GM21423 (cell line): ENCODE measurements around the gene C6orf136.

Experiments
- ATAC-seq: cut with Tn5 transposase; IDR thresholded peaks from one replicate; pipeline ENCODE4 v1.9.1; 2021; ENCODE audit warnings: mild to moderate bottlenecking, moderate library complexity; ENCODE audit not compliant: unreplicated experiment

The C6orf136 gene

DNA sequence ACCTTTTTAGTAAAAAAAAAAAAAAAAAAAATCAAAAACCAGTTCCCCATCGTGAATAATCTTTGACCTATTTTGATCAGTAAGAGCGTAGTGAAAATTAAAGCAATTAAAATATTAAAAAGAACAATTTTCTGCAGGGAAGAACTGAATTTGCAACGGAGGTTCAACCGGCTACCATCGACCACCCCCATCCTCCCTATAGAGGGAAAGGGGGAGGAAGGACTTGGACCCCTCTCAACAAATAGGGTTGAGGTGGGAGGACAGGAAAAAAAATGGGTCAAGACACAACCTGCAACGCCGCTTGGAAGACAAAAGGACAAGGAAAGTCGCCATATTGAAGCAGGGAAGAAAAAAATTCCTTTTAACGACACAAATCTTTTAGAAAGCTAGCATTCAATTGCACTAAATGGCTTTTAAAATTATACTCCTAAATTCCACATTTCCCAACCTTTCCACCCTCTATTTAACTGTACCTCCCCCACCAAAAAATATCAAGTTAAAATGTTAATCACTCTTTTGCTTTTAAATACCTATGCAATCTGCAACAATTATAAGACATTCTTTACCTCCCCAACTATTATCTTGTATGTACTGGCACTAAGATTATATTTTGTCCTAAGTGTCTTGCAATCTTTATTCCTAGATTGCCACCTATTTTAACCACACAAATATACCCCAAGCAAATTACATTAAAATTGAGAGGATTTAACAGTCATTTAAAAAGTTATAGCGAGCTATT lies 31.5 kb upstream of the C6orf136 start:
- no peak for ATAC-seq

DNA sequence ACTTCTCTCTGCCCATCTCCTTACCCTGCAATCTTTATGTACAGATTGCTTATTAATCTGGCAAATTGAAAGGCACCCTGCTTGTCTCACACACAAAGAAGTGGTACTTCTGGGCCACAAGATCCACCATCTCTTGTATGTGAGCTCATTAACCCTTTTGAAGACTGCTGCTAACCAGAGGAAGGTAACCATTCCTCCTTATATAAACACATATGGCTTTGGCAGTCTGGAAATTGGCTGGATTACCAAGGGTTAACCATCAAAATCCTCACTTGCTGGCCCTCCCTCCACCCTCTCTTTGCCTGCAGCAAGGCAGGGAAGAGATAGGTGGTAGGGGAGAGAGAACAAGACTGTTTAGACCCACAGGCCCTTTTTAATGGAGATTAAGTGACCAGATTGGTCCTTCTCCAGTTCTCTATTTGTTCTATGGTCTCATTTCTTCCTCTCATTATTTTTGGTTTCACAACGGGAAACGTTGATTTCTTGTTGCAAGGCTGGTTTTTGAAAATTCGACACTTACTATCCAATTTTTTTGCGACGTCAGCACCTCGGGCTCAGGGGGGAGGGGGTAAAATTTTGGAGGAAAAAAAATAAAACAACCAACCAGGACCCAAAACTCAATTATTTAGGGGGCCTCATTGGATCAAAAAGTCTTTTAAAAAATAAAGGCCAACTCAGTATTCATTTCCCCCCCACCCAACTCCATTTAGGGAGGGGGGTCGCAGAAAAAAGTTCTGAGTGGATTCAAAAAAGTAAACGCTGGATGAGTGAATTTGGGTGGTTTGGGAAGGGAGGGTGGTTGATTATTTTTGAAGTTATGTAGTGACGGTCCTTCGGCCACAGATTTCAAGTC lies 30.7 kb upstream of the C6orf136 start:
- no peak for ATAC-seq

DNA sequence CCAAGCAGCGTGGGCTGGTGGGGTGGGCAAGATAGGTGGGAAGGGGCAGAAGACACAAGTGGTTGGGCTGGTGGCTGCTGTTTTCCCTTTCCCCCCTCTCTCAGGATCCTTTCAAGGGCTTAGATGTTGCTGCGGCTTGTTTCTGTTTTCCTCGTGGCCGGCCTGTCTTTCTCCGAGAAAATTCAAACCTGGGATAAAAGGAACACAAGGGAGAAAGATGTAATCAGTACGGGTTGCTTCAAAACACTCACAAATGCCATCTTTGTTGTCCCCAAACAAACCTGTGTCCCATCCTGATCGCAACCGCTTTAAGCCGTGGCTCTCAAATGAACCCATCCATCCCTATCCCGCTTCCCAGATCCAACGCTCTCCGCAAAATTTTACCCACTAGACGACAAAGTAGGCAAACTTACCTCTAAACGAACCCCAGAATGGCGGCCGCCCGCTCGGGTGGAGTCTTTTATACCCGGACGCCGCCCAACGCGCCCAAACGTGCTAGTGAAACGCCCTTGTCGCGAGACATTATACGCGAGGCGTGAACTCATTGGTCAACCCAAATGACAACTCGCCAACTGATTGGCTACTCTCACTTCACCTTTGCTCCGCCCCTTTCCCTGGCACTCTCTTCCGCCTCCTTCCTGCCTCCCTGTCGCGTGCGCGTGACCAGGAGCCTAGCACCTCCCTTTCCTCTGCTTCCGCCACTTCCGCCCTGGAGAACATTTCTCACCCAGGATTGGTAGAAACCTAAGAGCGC lies 29.9 kb upstream of the C6orf136 start, which contains the start of gene PPP1R10:
TSS of gene PPP1R10 (minus strand) at position 433 of the 754 bp plus-strand sequence. CDS start 7,299 bp downstream, outside the sequence.
- peak; percentile 70 for ATAC-seq

DNA sequence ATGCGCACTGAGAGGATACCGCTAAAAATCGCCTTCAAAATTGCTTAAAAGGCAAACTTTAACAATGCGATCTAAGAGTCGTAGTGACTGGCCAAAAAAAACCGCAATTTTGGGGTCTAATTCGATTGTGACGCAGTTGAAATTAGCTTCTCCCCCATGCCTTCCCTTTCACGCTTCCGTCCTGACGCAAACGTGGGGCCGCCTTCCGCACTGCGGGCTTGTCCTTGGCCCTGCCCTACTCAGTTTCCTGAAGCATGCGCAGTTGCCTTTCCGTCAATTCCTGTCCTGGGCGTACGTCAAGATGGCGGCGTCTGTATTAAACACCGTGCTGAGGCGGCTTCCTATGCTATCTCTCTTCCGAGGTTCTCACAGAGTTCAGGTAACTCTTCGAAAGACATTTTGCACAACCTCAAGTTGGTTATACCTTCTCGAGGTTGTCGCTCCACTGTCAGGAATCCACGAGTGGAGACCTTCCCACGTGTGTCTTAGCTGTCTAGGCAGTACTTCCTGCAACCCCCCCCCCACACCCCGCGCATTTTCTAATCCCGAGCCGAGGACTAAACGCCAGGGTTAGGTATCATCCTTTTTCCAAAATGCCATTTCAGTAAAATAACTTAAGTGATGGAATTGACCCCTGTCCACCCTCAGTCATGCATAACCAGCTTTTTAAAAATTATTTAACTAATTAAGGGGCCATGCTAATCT lies 29.2 kb upstream of the C6orf136 start, which contains the start of gene MRPS18B:
TSS of gene MRPS18B (plus strand) at position 276 of the 705 bp plus-strand sequence. CDS start at position 302, 26 bp downstream.
- ATAC-seq = peak; percentile 68

DNA sequence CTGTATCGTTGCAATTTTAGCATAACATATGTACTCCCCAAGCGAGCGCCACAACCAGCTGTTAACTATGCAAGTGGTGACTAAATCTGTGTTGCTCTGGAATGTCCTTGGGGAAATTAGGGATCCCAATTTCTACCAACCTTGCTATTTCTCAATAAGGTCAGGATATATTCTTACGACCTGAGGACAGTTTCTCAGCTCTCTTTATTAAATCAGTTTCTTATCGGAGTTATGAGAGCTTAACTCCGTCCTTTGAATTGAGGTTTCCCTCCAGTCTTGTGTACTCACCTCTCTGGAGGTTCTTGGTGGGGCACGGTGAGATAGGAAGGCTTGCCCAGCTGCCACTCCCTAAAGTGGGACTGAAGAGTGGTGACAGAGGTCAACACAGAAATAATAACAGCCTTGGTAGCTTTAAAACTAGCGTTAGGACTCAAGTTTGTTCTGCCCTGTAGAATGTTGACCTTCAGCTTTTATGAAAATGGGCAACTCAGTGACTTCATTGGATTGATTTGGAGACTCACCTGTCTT lies 28.6 kb upstream of the C6orf136 start:
- no peak for ATAC-seq

DNA sequence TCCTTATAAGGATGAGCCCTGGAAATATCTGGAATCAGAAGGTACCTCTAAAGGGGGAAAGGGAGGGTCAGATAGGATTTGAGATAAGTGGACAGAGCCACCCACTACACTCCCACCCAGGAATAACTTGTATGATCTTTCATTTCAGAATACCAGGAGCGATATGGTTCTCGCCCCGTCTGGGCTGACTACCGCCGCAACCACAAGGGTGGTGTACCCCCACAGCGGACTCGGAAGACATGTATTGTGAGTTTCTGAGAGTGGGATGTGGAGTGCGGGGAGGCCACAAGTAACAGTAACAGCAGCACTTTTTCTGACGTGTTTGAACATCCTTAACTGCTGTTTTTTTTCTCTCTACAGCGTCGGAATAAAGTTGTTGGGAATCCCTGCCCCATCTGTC lies 27.4 kb upstream of the C6orf136 start:
- ATAC-seq = no peak

DNA sequence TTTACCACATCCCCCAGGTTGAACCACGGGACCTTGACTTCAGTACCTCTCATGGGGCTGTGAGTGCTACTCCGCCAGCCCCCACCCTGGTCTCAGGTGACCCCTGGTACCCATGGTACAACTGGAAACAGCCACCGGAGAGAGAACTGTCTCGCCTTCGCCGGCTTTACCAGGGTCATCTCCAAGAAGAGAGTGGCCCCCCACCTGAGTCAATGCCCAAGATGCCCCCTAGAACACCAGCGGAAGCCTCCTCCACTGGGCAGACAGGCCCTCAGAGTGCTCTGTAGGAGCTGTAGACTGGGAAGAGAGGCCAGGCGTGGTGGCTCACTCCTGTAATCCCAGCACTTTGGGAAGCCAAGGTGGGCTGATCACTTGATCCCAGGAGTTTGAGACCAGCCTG lies 21.4 kb upstream of the C6orf136 start:
- no peak for ATAC-seq

DNA sequence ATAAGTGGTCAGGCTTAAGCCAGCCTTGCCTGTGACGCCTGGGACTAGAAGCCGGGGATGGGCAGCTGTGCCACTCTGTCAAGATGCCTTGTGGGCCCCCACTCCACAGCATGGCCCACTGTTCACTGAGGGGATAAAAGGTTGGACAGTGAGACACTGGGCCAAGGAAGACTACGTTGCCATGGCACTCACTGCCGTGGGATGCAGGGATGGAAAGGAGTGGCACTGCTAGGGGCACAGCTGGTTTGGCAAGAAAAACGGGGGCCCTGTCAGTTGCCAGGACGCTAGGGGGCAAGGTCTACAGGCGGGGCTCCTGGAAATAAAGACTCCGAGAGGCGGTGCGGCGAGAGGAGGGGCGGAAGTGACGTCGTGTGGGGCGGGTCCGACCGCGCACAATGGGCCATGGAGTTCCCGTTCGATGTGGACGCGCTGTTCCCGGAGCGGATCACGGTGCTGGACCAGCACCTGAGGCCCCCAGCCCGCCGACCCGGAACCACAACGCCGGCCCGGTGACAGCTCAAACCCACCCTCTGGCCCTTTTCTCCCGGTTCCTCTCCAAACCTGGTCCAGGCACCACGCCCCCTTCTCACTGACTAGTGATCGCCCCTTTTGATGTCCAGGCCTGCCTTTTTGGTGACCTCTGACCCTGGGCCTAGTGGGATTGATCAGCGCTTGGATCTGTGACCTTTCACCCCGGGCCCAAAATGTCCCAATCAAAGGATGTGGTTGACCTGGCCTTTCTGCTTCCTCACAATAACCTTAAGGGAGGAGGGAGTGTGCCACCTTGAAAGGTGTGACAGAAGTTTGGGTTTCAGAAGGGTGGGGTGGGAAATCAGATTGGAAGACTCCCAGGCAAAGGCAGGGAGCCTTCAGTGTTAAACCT lies 20.2 kb upstream of the C6orf136 start, which contains the start of gene ATAT1:
TSS of gene ATAT1 (plus strand) at position 391 of the 883 bp plus-strand sequence.
- peak; percentile 79 for ATAC-seq

DNA sequence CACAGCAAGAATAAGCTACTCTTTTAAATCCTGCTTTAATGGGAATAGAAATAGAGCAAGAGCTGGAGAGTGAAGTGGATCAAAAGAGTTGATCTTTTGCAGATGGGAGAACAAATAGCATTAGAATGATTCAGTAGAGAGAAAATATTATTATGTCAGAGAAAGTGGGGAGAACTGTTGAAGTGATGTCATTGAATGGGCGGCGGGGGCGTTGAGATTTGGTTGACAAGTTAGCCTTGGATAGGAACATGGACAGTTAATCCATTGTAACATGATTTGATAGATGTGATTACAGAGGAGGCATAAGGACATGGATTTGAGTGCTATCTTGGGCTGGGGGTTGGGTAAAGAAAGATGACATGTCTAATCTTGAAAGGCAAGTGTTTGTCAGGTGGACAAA lies 11.1 kb upstream of the C6orf136 start:
- no peak for ATAC-seq

DNA sequence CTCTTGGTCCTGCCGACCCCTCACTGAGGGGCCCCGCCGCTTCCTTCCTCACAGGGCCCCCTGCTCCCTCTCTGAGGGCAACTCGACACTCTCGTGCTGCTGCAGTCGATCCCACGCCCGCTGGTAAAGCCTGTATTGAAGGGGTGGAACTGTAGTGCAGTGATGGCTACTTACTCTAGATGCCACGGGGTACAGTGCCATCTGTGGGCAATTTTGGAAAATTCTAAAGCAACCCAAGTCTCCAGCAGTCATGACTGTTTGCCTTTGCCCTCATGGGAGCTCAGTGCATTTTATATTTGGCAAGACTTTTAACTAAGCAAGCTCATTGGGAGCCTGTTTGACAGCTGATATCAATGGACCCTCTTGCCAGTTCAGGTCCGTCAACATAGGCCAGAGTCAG lies 6.5 kb upstream of the C6orf136 start:
- no peak for ATAC-seq

DNA sequence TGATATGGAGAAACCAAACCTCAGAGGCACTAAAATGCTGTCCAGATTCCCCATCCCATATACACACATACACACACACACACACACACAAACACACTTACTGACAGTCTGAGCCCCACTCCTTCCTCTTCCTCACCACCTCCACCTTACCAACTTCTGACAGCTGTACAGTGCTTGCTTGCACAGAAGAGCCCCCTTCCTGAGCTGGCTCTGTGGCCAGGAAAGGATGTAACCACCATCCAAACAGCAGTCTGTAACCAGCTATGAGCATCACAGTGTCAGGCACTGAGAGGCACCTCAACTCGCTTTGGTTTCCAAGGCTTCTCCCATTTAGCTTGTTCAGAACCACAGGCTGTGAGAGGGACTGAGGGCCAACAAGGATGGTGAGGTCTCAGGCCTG lies 5.9 kb upstream of the C6orf136 start:
- ATAC-seq = no peak

DNA sequence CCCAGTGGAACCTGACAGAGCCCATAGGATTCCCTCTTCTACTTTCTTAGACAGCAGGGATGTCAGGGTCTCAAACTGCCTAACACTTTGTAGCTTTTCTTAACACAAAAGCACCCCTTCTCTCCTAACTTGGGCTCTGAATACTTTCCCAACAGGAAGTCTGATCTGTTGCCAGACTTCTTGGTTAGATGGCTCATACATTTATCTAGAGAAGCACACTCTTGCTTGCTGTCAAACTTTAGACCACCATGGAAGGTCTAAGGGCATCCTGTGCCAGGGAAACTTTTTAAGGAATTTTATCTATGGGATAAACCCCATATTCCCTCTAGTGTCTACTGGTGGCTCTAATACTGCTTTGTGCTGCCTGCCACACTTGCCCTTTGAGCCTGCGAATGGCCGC lies 3.3 kb upstream of the C6orf136 start:
- no peak for ATAC-seq

DNA sequence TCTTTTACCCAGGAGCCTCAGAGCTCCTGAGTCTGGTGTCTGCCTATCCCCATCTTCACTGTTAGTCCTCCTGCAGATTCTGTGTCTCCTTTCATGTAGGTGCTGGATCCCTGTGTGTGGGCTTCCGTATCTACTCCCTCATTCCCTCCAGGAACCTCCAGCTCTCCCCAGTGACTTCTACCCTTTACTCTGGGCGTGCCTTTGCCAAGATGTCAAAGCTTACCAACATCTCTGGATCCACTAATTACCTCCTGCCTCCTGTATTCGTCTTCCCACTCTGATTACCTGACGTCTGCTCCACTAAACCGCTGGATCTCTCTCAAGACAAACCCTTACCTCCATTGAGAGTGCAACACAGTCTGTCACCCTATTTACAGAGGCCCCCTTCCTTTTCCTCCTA lies 2.2 kb upstream of the C6orf136 start:
- ATAC-seq = no peak

DNA sequence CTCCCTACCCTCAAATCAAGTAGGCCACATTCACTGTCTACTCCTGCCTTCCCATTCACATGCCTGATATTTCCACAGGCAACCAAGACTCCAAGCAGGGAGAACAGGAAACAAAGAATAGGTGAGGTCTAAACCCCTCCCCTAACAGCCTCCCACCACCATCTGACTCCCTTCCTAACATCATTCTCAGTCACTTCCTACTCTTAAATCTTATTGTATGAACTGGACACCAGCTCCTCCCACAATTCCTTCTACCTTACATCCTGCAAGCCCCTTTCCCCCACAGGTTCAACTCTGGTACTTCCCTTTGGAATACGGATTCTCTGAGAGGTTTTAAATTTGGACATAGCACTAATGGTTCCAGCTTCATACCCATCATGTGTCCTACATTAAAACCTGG lies 944 bp upstream of the C6orf136 start:
- no peak for ATAC-seq

DNA sequence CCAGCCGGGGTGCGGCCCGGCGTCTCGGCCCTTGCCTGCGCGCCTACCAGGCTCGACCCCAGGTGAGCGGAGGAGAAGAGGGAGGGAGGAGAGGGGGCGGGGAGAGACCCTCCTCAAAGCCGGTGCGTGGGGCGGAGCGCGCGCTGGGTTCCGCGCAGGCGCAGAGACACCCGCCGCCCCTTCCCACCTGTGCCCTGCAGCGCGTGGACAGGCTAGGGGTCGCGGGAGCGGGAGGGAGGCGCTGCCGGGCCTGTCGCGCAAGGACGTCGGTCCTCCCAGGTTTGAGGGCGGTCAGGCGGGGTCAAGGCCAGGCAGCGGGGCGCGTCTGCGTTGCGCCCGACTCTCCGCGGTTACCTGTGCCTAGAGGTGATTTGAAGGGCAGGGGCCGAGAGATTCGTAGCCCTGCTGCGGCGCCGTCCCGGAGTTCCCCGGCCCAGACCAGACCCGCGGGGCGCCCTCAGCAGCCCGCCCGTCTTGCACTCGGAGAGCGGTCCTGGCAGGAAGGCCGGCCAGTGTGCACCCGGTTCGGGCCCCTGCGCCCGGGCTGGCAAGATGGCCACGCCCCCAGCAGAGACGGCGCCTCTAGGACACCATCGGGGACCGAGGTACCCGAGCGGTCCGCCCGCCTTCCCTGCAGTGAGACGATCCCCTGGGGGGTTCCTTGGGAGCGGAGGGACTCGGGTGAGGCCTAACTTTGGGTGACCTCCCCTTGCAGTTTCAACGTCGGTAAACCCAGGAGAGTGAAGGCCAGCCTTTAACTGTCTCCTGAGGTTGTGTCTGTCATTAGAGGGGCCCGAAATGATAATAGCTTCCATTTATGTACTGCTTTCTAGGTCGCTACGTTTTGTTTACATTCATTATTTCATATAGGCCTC lies 546 bp downstream of the C6orf136 start:
- ATAC-seq = peak; percentile 60

DNA sequence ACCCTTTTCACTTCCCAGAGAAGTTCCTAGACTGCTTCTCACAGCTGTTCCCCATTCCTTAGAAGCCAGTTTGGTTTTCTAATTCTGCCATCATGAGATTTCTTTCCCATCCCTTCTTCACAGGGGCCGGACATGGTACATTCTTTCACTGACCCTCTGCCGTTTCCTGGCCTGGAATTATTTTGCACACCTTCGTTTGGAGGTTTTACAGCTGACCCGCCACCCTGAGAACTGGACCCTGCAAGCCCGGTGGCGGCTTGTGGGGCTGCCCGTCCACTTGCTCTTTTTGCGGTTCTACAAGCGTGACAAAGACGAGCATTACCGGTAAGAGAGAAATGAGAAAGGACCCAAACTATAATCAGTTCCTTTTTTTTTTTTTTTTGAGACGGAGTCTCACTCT lies 4.2 kb downstream of the C6orf136 start:
- no peak for ATAC-seq

DNA sequence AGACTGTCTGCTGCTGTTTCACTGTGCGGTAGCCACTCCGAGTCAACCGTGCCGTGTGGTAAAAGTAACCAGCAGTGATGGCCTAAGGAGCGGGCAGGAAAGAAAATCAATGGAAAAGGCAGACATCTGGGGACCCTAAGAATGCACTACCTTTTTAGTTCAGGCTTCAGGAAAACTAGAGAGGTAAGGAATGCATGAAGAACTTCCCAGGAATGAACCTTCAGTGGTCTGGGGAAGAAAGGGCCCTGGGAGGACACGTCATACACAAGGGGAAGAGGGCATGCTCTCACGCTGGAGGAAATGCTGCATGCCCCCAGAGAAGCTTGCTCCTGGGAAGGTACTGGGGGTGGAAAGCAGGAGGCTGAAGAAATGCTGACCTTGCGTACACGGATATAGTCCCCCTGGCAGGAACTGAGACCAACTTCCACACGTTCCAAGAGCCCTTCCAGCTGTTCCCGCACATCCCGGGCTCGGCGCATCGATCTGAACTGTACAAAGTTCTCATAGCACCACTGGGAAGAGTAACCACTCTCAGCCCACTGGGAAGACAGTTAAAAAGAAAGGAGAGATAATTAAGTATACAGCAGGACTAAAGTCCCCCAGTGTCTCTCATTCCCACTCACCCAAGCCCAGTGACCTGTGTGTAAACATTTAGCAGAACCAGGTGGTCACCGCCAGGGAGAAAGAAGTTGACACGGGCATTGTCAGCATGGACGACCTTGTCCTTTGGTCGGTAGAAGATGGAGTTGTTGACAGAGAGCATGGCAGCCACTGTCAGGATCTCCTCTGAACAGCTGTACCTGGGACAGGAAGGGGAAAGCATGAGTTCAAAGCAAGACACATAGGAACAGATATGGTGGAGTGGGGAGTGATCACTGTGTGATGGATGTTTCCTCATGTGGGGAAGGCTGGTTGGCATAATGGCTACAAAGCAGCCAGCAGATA lies 8.1 kb downstream of the C6orf136 start:
- no peak for ATAC-seq
